ENCODE measurements around the gene STEEP1. TPM values are rescaled to one million over a fixed set of nuclear protein-coding genes. Genes with fewer than 3 reads are reported as not detected.

Gene STEEP1
- total RNA-seq, 2 experiments from 2014 or later, result 25.1 to 27.0 TPM

GRCh38 chrX:119606280-119607017 lies 41.2 kb upstream of the STEEP1 start, which contains the start of gene NKRF:
TSS of gene NKRF (minus strand) at chrX:119606424.
- H3K27me3 Mint-ChIP-seq, result no peaks in the 10 kb centered on the region
- Histone ChIP-seq H3K36me3 (ENCODE audit: insufficient read depth, low read length) (no peaks in the 10 kb centered on the region), H3K27me3 (ENCODE audit: control insufficient read depth in 1 of 2, insufficient read depth in 2 of 2, low read length in 2 of 2) (no peaks in the 10 kb centered on the region), H3K4me1 (ENCODE audit: insufficient read depth, low read length) (peaks cover 17% of the 10 kb centered on the region), H3K9me3 (ENCODE audit: control insufficient read depth in 1 of 2, insufficient read depth in 1 of 2, low read length in 2 of 2) (no peaks in the 10 kb centered on the region), H3K4me3 (ENCODE audit: low read length) (peak within 1 kb of the TSS; percentile 90), H3K27ac (ENCODE audit: low read depth in 1 of 2, low read length in 2 of 2) (peak within 1 kb of the TSS; percentile 82 to 90)
- no peak for TF ChIP-seq CTCF (IDR thresholded peaks at IDR 0.05)
- H3K9me3 Mint-ChIP-seq, result no peaks in the 10 kb centered on the region
- H3K4me3 Mint-ChIP-seq, result peak within 1 kb of the TSS; percentile 99
- CTCF ChIA-PET, result interaction anchor here (0.8 kb wide), 1 partner anchor 147 kb away, joined by 4 read pairs; no protein-coding TSS in a partner anchor
- intact Hi-C loops (cut with DNase I, micrococcal nuclease), result loop anchor here (2.0 to 10.0 kb wide), 6 partner anchors 32 to 181 kb away; partner anchors contain the start of genes SEPTIN6 (in 2 of the 2), UBE2A (in 2 of the 2) and SOWAHD (in 1 of the 2)
- POLR2A ChIA-PET, result interaction anchor here (0.7 to 2.3 kb wide), 12 partner anchors 17 to 185 kb away, joined by 3 to 27 read pairs (median 4); partner anchors contain the start of genes RPL39, SEPTIN6 and UBE2A
- DNase-seq, result peak; percentile 81 to 96 (median 86)
- ATAC-seq (ENCODE audit: poor library complexity), result peak; percentile 76
- H3K27ac Mint-ChIP-seq, result peak within 1 kb of the TSS; percentile 96
- peaks cover 33% of the 10 kb centered on the region for H3K36me3 Mint-ChIP-seq (ENCODE audit: low read depth)
- peaks cover 48% of the 10 kb centered on the region for H3K4me1 Mint-ChIP-seq (ENCODE audit: low read depth)

GRCh38 chrX:119605464-119606279 lies 40.5 kb upstream of the STEEP1 start:
- ATAC-seq (ENCODE audit: poor library complexity), result peak; percentile 45
- Histone ChIP-seq H3K27ac (ENCODE audit: low read depth in 1 of 2, low read length in 2 of 2) (peak overlapping the region; percentile 82 to 90), H3K4me1 (ENCODE audit: insufficient read depth, low read length) (peaks cover 17% of the 10 kb centered on the region), H3K9me3 (ENCODE audit: control insufficient read depth in 1 of 2, insufficient read depth in 1 of 2, low read length in 2 of 2) (no peaks in the 10 kb centered on the region), H3K27me3 (ENCODE audit: control insufficient read depth in 1 of 2, insufficient read depth in 2 of 2, low read length in 2 of 2) (no peaks in the 10 kb centered on the region), H3K36me3 (ENCODE audit: insufficient read depth, low read length) (no peaks in the 10 kb centered on the region), H3K4me3 (ENCODE audit: low read length) (peak overlapping the region; percentile 90)
- H3K4me3 Mint-ChIP-seq, result peak overlapping the region; percentile 99
- peaks cover 48% of the 10 kb centered on the region for H3K4me1 Mint-ChIP-seq (ENCODE audit: low read depth)
- H3K27ac Mint-ChIP-seq, result peak overlapping the region; percentile 96
- intact Hi-C loops (cut with DNase I, micrococcal nuclease), result loop anchor here (2.0 to 10.0 kb wide), 6 partner anchors 31 to 182 kb away; partner anchors contain the start of genes SEPTIN6 (in 2 of the 2), UBE2A (in 2 of the 2) and SOWAHD (in 1 of the 2)
- no peak for TF ChIP-seq CTCF (IDR thresholded peaks at IDR 0.05)
- CTCF ChIA-PET, result interaction anchor here (0.8 kb wide), 1 partner anchor 148 kb away, joined by 4 read pairs; no protein-coding TSS in a partner anchor
- POLR2A ChIA-PET, result interaction anchor here (0.6 to 2.3 kb wide), 13 partner anchors 16 to 186 kb away, joined by 3 to 27 read pairs (median 4); partner anchors contain the start of genes RPL39, SEPTIN6 and UBE2A
- peaks cover 33% of the 10 kb centered on the region for H3K36me3 Mint-ChIP-seq (ENCODE audit: low read depth)
- no peaks in the 10 kb centered on the region for H3K27me3 Mint-ChIP-seq
- peak; percentile 4 to 68 (median 36) for DNase-seq
- H3K9me3 Mint-ChIP-seq, result no peaks in the 10 kb centered on the region
